ENCODE data around the gene DIDO1. TPM values are rescaled to one million over a fixed set of nuclear protein-coding genes. Genes with fewer than 3 reads are reported as not detected.

Gene DIDO1
- total and polyA plus RNA-seq, 2 of the 13 experiments (the other 11 are each of a cell fraction or from before 2014, with no cell fraction given): 75.0 to 75.1 TPM

- TF ChIP-seq ZNF207 (IDR thresholded peaks at IDR 0.05; ENCODE audit: borderline replicate concordance) (no peak), PATZ1 (CRISPR knock-in tag; IDR thresholded peaks at IDR 0.05) (no peak), ZMAT5 (CRISPR knock-in tag; IDR thresholded peaks at IDR 0.05; ENCODE audit: borderline replicate concordance, low read depth) (no peak), SKI (IDR thresholded peaks at IDR 0.05; ENCODE audit: partially characterized antibody) (peak; percentile 85), ZNF414 (CRISPR knock-in tag; IDR thresholded peaks at IDR 0.05) (no peak), CEBPB (IDR thresholded peaks at IDR 0.05; ENCODE audit: borderline replicate concordance, low read depth, low read length) (no peak), ZBTB3 (CRISPR knock-in tag; IDR thresholded peaks at IDR 0.05; ENCODE audit: borderline replicate concordance, low read depth) (peak; percentile 61; the same call in 1 of the 2 replicates), ZNF550 (CRISPR knock-in tag; IDR thresholded peaks at IDR 0.05; ENCODE audit: borderline replicate concordance) (no peak), TOE1 (CRISPR knock-in tag; IDR thresholded peaks at IDR 0.05) (no peak; the same call in 1 of the 2 replicates), ZNF17 (CRISPR knock-in tag; IDR thresholded peaks at IDR 0.05) (peak; percentile 82; the same call in 1 of the 2 replicates), ZFY (CRISPR knock-in tag; IDR thresholded peaks at IDR 0.05) (peak; percentile 96), HOXA7 (CRISPR knock-in tag; IDR thresholded peaks at IDR 0.05) (no peak), ZNF816 (CRISPR knock-in tag; IDR thresholded peaks at IDR 0.05; ENCODE audit: borderline replicate concordance) (peak; percentile 66; the same call in 1 of the 2 replicates), IKZF5 (CRISPR knock-in tag; IDR thresholded peaks at IDR 0.05) (peak; percentile 54), ZBTB39 (CRISPR knock-in tag; IDR thresholded peaks at IDR 0.05) (no peak), SALL1 (CRISPR knock-in tag; IDR thresholded peaks at IDR 0.05) (peak; percentile 82), BORCS8-MEF2B (CRISPR knock-in tag; IDR thresholded peaks at IDR 0.05) (peak; percentile 97), MAF1 (CRISPR knock-in tag; IDR thresholded peaks at IDR 0.05; ENCODE audit: borderline replicate concordance) (no peak; the same call in none of the 2 replicates), ZNF589 (CRISPR knock-in tag; conservative IDR thresholded peaks at IDR 0.05) (no peak; the same call in 1 of the 2 replicates), BRCA1 (CRISPR knock-in tag; IDR thresholded peaks at IDR 0.05) (no peak), KAT7 (CRISPR knock-in tag; IDR thresholded peaks at IDR 0.05; ENCODE audit: borderline replicate concordance) (peak; percentile 97; the same call in 1 of the 2 replicates), BATF2 (CRISPR knock-in tag; IDR thresholded peaks at IDR 0.05) (0 out of 2 replicates have a peak, but pooled peaks have one; percentile 81)
These were observed at the start of gene DIDO1 (continued) for GRCh38 chr20:62926229-62927127.

Measured in HepG2 (cell line).